Activated naive CD8-positive, alpha-beta T cell treated with anti-CD3 and anti-CD28 coated beads, Interleukin-2, amount 10 ng/mL, durations not matched to agents 7 days and 5 days (primary cell): ENCODE results near the gene PDLIM5. TPM values are rescaled to one million over a fixed set of nuclear protein-coding genes. Genes with fewer than 3 reads are reported as not detected.
"Not testable (repeated sequence)": the region's sequence is repeated elsewhere in the genome, so short reads cannot be mapped to it uniquely, and the experiment has no call there.

Source experiments
- ATAC-seq: fragments of 150-1000 bp; cut with Tn5 transposase; one replicate; pipeline ENCODE4 v1.10.0; 2021; ENCODE audit warnings: low read depth, moderate library complexity
- POLR2A ChIA-PET: fragments of 350-600 bp; sonication (Branson Sonifier 250); formaldehyde crosslinking; loops from one replicate; lab custom pipeline; 2021; ENCODE audit warnings: antibody characterized with exemption; lab: Charles Lee
- DNase-seq: peaks from one replicate; pipeline ENCODE4 v3.0.0; 2021
- H3K27ac Mint-ChIP-seq: one replicate; pipeline ENCODE4 v1.8.0; 2022; ENCODE audit warnings: mild to moderate bottlenecking, mixed read lengths
- H3K27me3 Mint-ChIP-seq: one replicate; pipeline ENCODE4 v1.8.0; 2022; ENCODE audit warnings: mild to moderate bottlenecking, moderate library complexity, mixed read lengths
- H3K36me3 Mint-ChIP-seq: one replicate; pipeline ENCODE4 v1.8.0; 2021; ENCODE audit warnings: mild to moderate bottlenecking, mixed read lengths
- H3K4me1 Mint-ChIP-seq: one replicate; pipeline ENCODE4 v1.8.0; 2021; ENCODE audit warnings: mixed read lengths
- H3K4me3 Mint-ChIP-seq: one replicate; pipeline ENCODE4 v1.8.0; 2022; ENCODE audit warnings: mild to moderate bottlenecking, moderate library complexity, mixed read lengths
- H3K9me3 Mint-ChIP-seq: one replicate; pipeline ENCODE4 v1.8.0; 2021; ENCODE audit warnings: mixed read lengths
- total RNA-seq, 2 experiments: library from RNA; stranded (reverse); gene quantifications; one replicate each; pipeline ENCODE4 v1.2.3, GENCODE V29; 2021

The PDLIM5 gene
- total RNA-seq, 2 experiments from 2014 or later = 25.6 to 31.6 TPM

GRCh38 chr4:94536649-94537469 is 85.1 kb downstream of the PDLIM5 start:
- Mint-ChIP-seq H3K4me3 (no peak overlapping the region), H3K27me3 (no peaks in the 10 kb centered on the region), H3K27ac (no peak overlapping the region), H3K9me3 (no peaks in the 10 kb centered on the region), H3K4me1 (no peaks in the 10 kb centered on the region), H3K36me3 (peaks cover 2% of the 10 kb centered on the region)
- POLR2A ChIA-PET = no interaction called here
- no peak for DNase-seq
- no peak for ATAC-seq

- POLR2A ChIA-PET = no interaction called here
- no peaks in the 10 kb centered on the region for H3K27me3 Mint-ChIP-seq
- H3K4me1 Mint-ChIP-seq = no peaks in the 10 kb centered on the region
- no peak overlapping the region for H3K27ac Mint-ChIP-seq
- no peaks in the 10 kb centered on the region for H3K9me3 Mint-ChIP-seq
- no peak for ATAC-seq
- no peak overlapping the region for H3K4me3 Mint-ChIP-seq
- peaks cover 2% of the 10 kb centered on the region for H3K36me3 Mint-ChIP-seq
- no peak for DNase-seq
These were observed 86.3 kb downstream of the PDLIM5 start for GRCh38 chr4:94537921-94538628.

GRCh38 chr4:94540476-94540875 is 88.7 kb downstream of the PDLIM5 start:
- H3K4me3 Mint-ChIP-seq = no peak overlapping the region
- ATAC-seq (no peak), DNase-seq (no peak)
- no peaks in the 10 kb centered on the region for H3K4me1 Mint-ChIP-seq
- H3K27me3 Mint-ChIP-seq = no peaks in the 10 kb centered on the region
- H3K27ac Mint-ChIP-seq = no peak overlapping the region
- peaks cover 2% of the 10 kb centered on the region for H3K9me3 Mint-ChIP-seq
- H3K36me3 Mint-ChIP-seq = no peaks in the 10 kb centered on the region
- POLR2A ChIA-PET = no interaction called here

- Mint-ChIP-seq H3K4me1 (no peaks in the 10 kb centered on the region), H3K36me3 (no peaks in the 10 kb centered on the region), H3K27me3 (no peaks in the 10 kb centered on the region), H3K4me3 (no peak overlapping the region), H3K9me3 (peaks cover 6% of the 10 kb centered on the region), H3K27ac (no peak overlapping the region)
- no peak for ATAC-seq
- DNase-seq = no peak
- POLR2A ChIA-PET = no interaction called here
These were observed 93.1 kb downstream of the PDLIM5 start for GRCh38 chr4:94544811-94545210.

GRCh38 chr4:94545296-94545695 is 93.6 kb downstream of the PDLIM5 start:
- Mint-ChIP-seq H3K9me3 (peaks cover 6% of the 10 kb centered on the region), H3K4me1 (no peaks in the 10 kb centered on the region), H3K27me3 (no peaks in the 10 kb centered on the region), H3K27ac (no peak overlapping the region), H3K4me3 (no peak overlapping the region), H3K36me3 (no peaks in the 10 kb centered on the region)
- ATAC-seq = no peak
- DNase-seq = no peak
- POLR2A ChIA-PET = no interaction called here

GRCh38 chr4:94546949-94547348 is 95.2 kb downstream of the PDLIM5 start:
- H3K4me3 Mint-ChIP-seq = no peak overlapping the region
- H3K36me3 Mint-ChIP-seq = no peaks in the 10 kb centered on the region
- no peak overlapping the region for H3K27ac Mint-ChIP-seq
- H3K27me3 Mint-ChIP-seq = no peaks in the 10 kb centered on the region
- peaks cover 6% of the 10 kb centered on the region for H3K9me3 Mint-ChIP-seq
- no peak for DNase-seq
- no peak for ATAC-seq
- POLR2A ChIA-PET = no interaction called here
- no peaks in the 10 kb centered on the region for H3K4me1 Mint-ChIP-seq

- Mint-ChIP-seq H3K4me3 (no peak overlapping the region), H3K4me1 (no peaks in the 10 kb centered on the region), H3K9me3 (peaks cover 4% of the 10 kb centered on the region), H3K27me3 (no peaks in the 10 kb centered on the region), H3K36me3 (no peaks in the 10 kb centered on the region), H3K27ac (no peak overlapping the region)
- DNase-seq = no peak
- POLR2A ChIA-PET = no interaction called here
- ATAC-seq = no peak
These were observed 96.8 kb downstream of the PDLIM5 start for GRCh38 chr4:94548571-94548970.

GRCh38 chr4:94550352-94550751 is 98.6 kb downstream of the PDLIM5 start:
- H3K4me3 Mint-ChIP-seq = no peak overlapping the region
- ATAC-seq (no peak), DNase-seq (no peak)
- no peak overlapping the region for H3K27ac Mint-ChIP-seq
- POLR2A ChIA-PET = no interaction called here
- H3K9me3 Mint-ChIP-seq = peaks cover 4% of the 10 kb centered on the region
- no peaks in the 10 kb centered on the region for H3K4me1 Mint-ChIP-seq
- H3K27me3 Mint-ChIP-seq = no peaks in the 10 kb centered on the region
- H3K36me3 Mint-ChIP-seq = no peaks in the 10 kb centered on the region

- POLR2A ChIA-PET = no interaction called here
- no peak for DNase-seq
- Mint-ChIP-seq H3K4me1 (no peaks in the 10 kb centered on the region), H3K9me3 (peaks cover 4% of the 10 kb centered on the region), H3K27ac (no peak overlapping the region), H3K36me3 (no peaks in the 10 kb centered on the region), H3K4me3 (no peak overlapping the region), H3K27me3 (no peaks in the 10 kb centered on the region)
- no peak for ATAC-seq
These were observed 99.1 kb downstream of the PDLIM5 start for GRCh38 chr4:94550851-94551250.

GRCh38 chr4:94551643-94552564 is 100.2 kb downstream of the PDLIM5 start:
- H3K27ac Mint-ChIP-seq = no peak overlapping the region
- POLR2A ChIA-PET = no interaction called here
- ATAC-seq (no peak), DNase-seq (no peak)
- H3K4me3 Mint-ChIP-seq = no peak overlapping the region
- H3K27me3 Mint-ChIP-seq = no peaks in the 10 kb centered on the region
- no peaks in the 10 kb centered on the region for H3K4me1 Mint-ChIP-seq
- H3K9me3 Mint-ChIP-seq = peaks cover 5% of the 10 kb centered on the region
- H3K36me3 Mint-ChIP-seq = peaks cover 2% of the 10 kb centered on the region

GRCh38 chr4:94556047-94556446 is 104.3 kb downstream of the PDLIM5 start:
- H3K36me3 Mint-ChIP-seq, H3K27ac Mint-ChIP-seq, H3K4me1 Mint-ChIP-seq, H3K4me3 Mint-ChIP-seq, H3K27me3 Mint-ChIP-seq, POLR2A ChIA-PET, DNase-seq, H3K9me3 Mint-ChIP-seq, ATAC-seq: not testable (repeated sequence)

- POLR2A ChIA-PET = not testable (repeated sequence)
These were observed 105.9 kb downstream of the PDLIM5 start for GRCh38 chr4:94557632-94558031.

GRCh38 chr4:94558392-94558904 is 106.7 kb downstream of the PDLIM5 start:
- no peak for ATAC-seq
- Mint-ChIP-seq H3K36me3 (peaks cover 4% of the 10 kb centered on the region), H3K4me1 (no peaks in the 10 kb centered on the region), H3K4me3 (no peak overlapping the region), H3K27me3 (peaks cover 2% of the 10 kb centered on the region), H3K27ac (no peak overlapping the region), H3K9me3 (peaks cover 6% of the 10 kb centered on the region)
- POLR2A ChIA-PET = no interaction called here
- DNase-seq = no peak

More at GRCh38 chr4:94557632-94558031, 105.9 kb downstream of the PDLIM5 start:
- not testable (repeated sequence) for H3K9me3 Mint-ChIP-seq, H3K27ac Mint-ChIP-seq, H3K36me3 Mint-ChIP-seq, H3K4me1 Mint-ChIP-seq, DNase-seq, H3K4me3 Mint-ChIP-seq, H3K27me3 Mint-ChIP-seq, ATAC-seq
